ENCODE results near the gene DDAH1. TPM values are rescaled to one million over a fixed set of nuclear protein-coding genes. Genes with fewer than 3 reads are reported as not detected.

The DDAH1 gene
- total RNA-seq, 1 experiment from 2014 or later, result 7.9 TPM

GRCh38 chr1:85388416-85388815, 76.5 kb downstream of the DDAH1 start:
- no peaks in the 10 kb centered on the region for H3K36me3 Mint-ChIP-seq (ENCODE audit: insufficient read depth, unreplicated experiment)
- H3K9me3 Mint-ChIP-seq (ENCODE audit: unreplicated experiment), result peaks cover 12% of the 10 kb centered on the region
- H3K27me3 Mint-ChIP-seq (ENCODE audit: insufficient read depth, unreplicated experiment), result no peaks in the 10 kb centered on the region
- H3K27ac Mint-ChIP-seq (ENCODE audit: low read depth, unreplicated experiment), result no peak overlapping the region
- no peak for DNase-seq (ENCODE audit: unreplicated experiment)
- no peak overlapping the region for H3K4me3 Mint-ChIP-seq (ENCODE audit: unreplicated experiment)
- no peaks in the 10 kb centered on the region for H3K4me1 Mint-ChIP-seq (ENCODE audit: insufficient read depth, unreplicated experiment)
- ChIA-PET CTCF (interaction anchor here (0.7 to 1.8 kb wide), 2 partner anchors 9 to 107 kb away, joined by 3 to 5 read pairs; no protein-coding TSS in a partner anchor), POLR2A (no interaction called here)
- TF ChIP-seq, protein P1, sequence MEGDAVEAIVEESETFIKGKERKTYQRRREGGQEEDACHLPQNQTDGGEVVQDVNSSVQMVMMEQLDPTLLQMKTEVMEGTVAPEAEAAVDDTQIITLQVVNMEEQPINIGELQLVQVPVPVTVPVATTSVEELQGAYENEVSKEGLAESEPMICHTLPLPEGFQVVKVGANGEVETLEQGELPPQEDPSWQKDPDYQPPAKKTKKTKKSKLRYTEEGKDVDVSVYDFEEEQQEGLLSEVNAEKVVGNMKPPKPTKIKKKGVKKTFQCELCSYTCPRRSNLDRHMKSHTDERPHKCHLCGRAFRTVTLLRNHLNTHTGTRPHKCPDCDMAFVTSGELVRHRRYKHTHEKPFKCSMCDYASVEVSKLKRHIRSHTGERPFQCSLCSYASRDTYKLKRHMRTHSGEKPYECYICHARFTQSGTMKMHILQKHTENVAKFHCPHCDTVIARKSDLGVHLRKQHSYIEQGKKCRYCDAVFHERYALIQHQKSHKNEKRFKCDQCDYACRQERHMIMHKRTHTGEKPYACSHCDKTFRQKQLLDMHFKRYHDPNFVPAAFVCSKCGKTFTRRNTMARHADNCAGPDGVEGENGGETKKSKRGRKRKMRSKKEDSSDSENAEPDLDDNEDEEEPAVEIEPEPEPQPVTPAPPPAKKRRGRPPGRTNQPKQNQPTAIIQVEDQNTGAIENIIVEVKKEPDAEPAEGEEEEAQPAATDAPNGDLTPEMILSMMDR (IDR thresholded peaks at IDR 0.05; ENCODE audit: unreplicated experiment), result no peak
- intact Hi-C loops (cut with micrococcal nuclease), result no loop called here
- BruUV-seq (replicated peaks), result no TSS peak

DNA sequence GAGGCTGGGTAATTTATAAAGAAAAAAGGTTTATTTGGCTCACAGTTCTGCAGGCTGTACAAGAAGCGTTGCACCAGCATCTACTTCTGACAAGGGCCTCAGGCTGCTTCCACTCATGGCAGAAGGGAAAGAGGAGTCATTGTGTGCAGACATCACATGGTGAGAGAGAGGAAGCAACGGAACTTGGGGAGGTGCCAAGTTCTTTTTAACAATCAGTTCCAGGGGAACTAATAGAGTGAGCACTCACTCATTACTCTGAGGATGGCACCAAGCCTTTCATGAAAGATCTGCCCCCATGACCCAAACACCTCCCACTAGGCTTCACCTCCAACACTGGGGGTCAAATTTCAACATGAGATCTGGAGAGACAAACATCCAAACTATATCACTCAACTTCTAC, 77.2 kb downstream of the DDAH1 start:
- H3K4me1 Mint-ChIP-seq (ENCODE audit: insufficient read depth, unreplicated experiment), result no peaks in the 10 kb centered on the region
- POLR2A ChIA-PET, result no interaction called here
- TF ChIP-seq, protein P1 (IDR thresholded peaks at IDR 0.05; ENCODE audit: unreplicated experiment), result no peak

DNA sequence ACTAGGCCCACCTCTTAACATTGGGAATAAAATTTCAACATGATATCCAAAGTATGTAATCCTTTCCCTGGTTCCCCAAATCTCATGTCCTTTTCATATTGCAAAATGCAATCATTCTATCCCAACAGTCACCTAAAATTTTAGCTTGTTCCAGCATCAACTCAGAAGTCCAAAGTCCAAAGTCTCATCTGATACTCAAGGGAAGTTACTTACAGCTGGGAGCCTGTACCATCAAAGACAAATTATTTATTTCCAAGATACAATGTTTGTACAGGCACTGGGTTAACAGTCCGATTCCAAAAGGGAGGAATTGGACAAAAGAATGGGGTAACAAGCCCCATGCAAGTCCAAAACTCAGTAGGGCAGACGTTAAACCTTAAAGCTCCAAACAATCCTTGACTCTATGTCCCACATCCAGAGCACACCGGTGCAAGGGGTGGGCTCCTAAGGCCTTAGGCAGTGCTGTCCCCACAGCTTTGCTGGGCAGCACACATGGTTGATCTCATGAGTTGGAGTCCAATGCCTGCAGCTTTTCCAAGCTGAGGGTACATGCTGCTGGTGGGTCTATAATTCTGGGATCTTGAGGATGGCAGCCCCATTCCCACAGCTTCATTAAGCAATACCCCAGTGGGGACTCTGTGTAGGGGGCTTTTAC, 78.8 kb downstream of the DDAH1 start:
- TF ChIP-seq, protein P1 (IDR thresholded peaks at IDR 0.05; ENCODE audit: unreplicated experiment), result no peak
- Mint-ChIP-seq H3K36me3 (ENCODE audit: insufficient read depth, unreplicated experiment) (no peaks in the 10 kb centered on the region), H3K4me3 (ENCODE audit: unreplicated experiment) (no peak overlapping the region), H3K9me3 (ENCODE audit: unreplicated experiment) (peaks cover 19% of the 10 kb centered on the region), H3K27me3 (ENCODE audit: insufficient read depth, unreplicated experiment) (no peaks in the 10 kb centered on the region), H3K27ac (ENCODE audit: low read depth, unreplicated experiment) (no peak overlapping the region), H3K4me1 (ENCODE audit: insufficient read depth, unreplicated experiment) (no peaks in the 10 kb centered on the region)
- intact Hi-C loops (cut with micrococcal nuclease), result no loop called here
- no TSS peak for BruUV-seq (replicated peaks)
- ChIA-PET CTCF (interaction anchor here (0.6 to 2.7 kb wide), 4 partner anchors 12 to 103 kb away, joined by 3 to 11 read pairs (median 6); no protein-coding TSS in a partner anchor), POLR2A (interaction anchor here (1.5 to 1.6 kb wide), 2 partner anchors 11 to 13 kb away, joined by 5 read pairs; no protein-coding TSS in a partner anchor)
- no peak for DNase-seq (ENCODE audit: unreplicated experiment)

More for the DNA sequence above, 77.2 kb downstream of the DDAH1 start:
- intact Hi-C loops (cut with micrococcal nuclease), result no loop called here
- H3K36me3 Mint-ChIP-seq (ENCODE audit: insufficient read depth, unreplicated experiment), result no peaks in the 10 kb centered on the region
- H3K4me3 Mint-ChIP-seq (ENCODE audit: unreplicated experiment), result no peak overlapping the region
- CTCF ChIA-PET, result no interaction called here
- peaks cover 19% of the 10 kb centered on the region for H3K9me3 Mint-ChIP-seq (ENCODE audit: unreplicated experiment)
- no peaks in the 10 kb centered on the region for H3K27me3 Mint-ChIP-seq (ENCODE audit: insufficient read depth, unreplicated experiment)
- no peak overlapping the region for H3K27ac Mint-ChIP-seq (ENCODE audit: low read depth, unreplicated experiment)
- BruUV-seq (replicated peaks), result no TSS peak
- DNase-seq (ENCODE audit: unreplicated experiment), result no peak

GRCh38 chr1:85379203-85380136, 85.5 kb downstream of the DDAH1 start:
- POLR2A ChIA-PET, result interaction anchor here (0.6 to 1.3 kb wide), 3 partner anchors 18 to 44 kb away, joined by 3 to 5 read pairs (median 3); no protein-coding TSS in a partner anchor
- intact Hi-C loops (cut with micrococcal nuclease), result no loop called here
- BruUV-seq (replicated peaks), result no TSS peak
- peaks cover 8% of the 10 kb centered on the region for H3K9me3 Mint-ChIP-seq (ENCODE audit: unreplicated experiment)
- CTCF ChIA-PET, result interaction anchor here (0.6 to 2.4 kb wide), 4 partner anchors 17 to 313 kb away, joined by 3 to 6 read pairs (median 4); no protein-coding TSS in a partner anchor
- H3K4me1 Mint-ChIP-seq (ENCODE audit: insufficient read depth, unreplicated experiment), result no peaks in the 10 kb centered on the region
- DNase-seq (ENCODE audit: unreplicated experiment), result no peak
- no peak overlapping the region for H3K4me3 Mint-ChIP-seq (ENCODE audit: unreplicated experiment)
- TF ChIP-seq, protein P1 (IDR thresholded peaks at IDR 0.05; ENCODE audit: unreplicated experiment), result no peak
- H3K27me3 Mint-ChIP-seq (ENCODE audit: insufficient read depth, unreplicated experiment), result no peaks in the 10 kb centered on the region
- H3K36me3 Mint-ChIP-seq (ENCODE audit: insufficient read depth, unreplicated experiment), result no peaks in the 10 kb centered on the region
- no peak overlapping the region for H3K27ac Mint-ChIP-seq (ENCODE audit: low read depth, unreplicated experiment)
